Colon (tissue), 2 donors: ENCODE data around the gene FAM149B1.
"Not testable (repeated sequence)": the region's sequence is repeated elsewhere in the genome, so short reads cannot be mapped to it uniquely, and the experiment has no call there.

Experiments used
- FAIRE-seq: peaks from 2 replicates; lab custom pipeline; 2012; peaks lifted over from hg19 to GRCh38; lab: Jason Lieb, UNC
- donor health status: control.
- donor health status: control.

FAM149B1 gene

GRCh38 chr10:73233883-73234282 is 66.0 kb downstream of the FAM149B1 start:
- FAIRE-seq, result no peak

GRCh38 chr10:73234695-73235094 is 66.8 kb downstream of the FAM149B1 start:
- FAIRE-seq, result no peak

- FAIRE-seq, result no peak
Measured at GRCh38 chr10:73238990-73239566, 71.2 kb downstream of the FAM149B1 start.

- FAIRE-seq, result no peak
Measured at GRCh38 chr10:73239908-73240307, 72.0 kb downstream of the FAM149B1 start.

GRCh38 chr10:73244866-73245477 is 77.1 kb downstream of the FAM149B1 start:
- no peak for FAIRE-seq

GRCh38 chr10:73246322-73246645 is 78.4 kb downstream of the FAM149B1 start:
- no peak for FAIRE-seq

- no peak for FAIRE-seq
Measured at GRCh38 chr10:73246646-73247508, 79.0 kb downstream of the FAM149B1 start, which contains the start of gene DNAJC9. DNAJC9 (minus strand) TSS chr10:73247255; CDS start chr10:73247189, 66 bp downstream.

- no peak for FAIRE-seq
Measured at GRCh38 chr10:73247509-73248258, 79.8 kb downstream of the FAM149B1 start.

GRCh38 chr10:73248259-73248724 is 80.4 kb downstream of the FAM149B1 start:
- no peak for FAIRE-seq

GRCh38 chr10:73251683-73252444 is 83.9 kb downstream of the FAM149B1 start:
- no peak for FAIRE-seq

- FAIRE-seq, result no peak
Measured at GRCh38 chr10:73252445-73253224, 84.7 kb downstream of the FAM149B1 start, which contains the start of gene MRPS16. MRPS16 (minus strand) TSS chr10:73252644; CDS start chr10:73252482, 162 bp downstream.

- no peak for FAIRE-seq
Measured at GRCh38 chr10:73253225-73253555, 85.3 kb downstream of the FAM149B1 start.

- FAIRE-seq, result not testable (repeated sequence)
Measured at GRCh38 chr10:73258612-73259011, 90.7 kb downstream of the FAM149B1 start.

GRCh38 chr10:73261362-73261995 is 93.6 kb downstream of the FAM149B1 start:
- FAIRE-seq, result no peak

GRCh38 chr10:73262105-73262730 is 94.3 kb downstream of the FAM149B1 start:
- FAIRE-seq, result no peak

GRCh38 chr10:73262880-73263555 is 95.1 kb downstream of the FAM149B1 start:
- FAIRE-seq, result no peak

GRCh38 chr10:73263693-73264347 is 95.9 kb downstream of the FAM149B1 start:
- FAIRE-seq, result no peak

GRCh38 chr10:73264423-73264822 is 96.5 kb downstream of the FAM149B1 start:
- no peak for FAIRE-seq

- no peak for FAIRE-seq
Measured at GRCh38 chr10:73281097-73281496, 113.2 kb downstream of the FAM149B1 start.
